Activated CD8-positive, alpha-beta T cell treated with anti-CD3 and anti-CD28 coated beads, Interleukin-2, amount 10 ng/mL, durations not matched to agents 7 days and 5 days (primary cell): Measurements from ENCODE around the gene L3HYPDH. TPM values are rescaled to one million over a fixed set of nuclear protein-coding genes. Genes with fewer than 3 reads are reported as not detected.
"Not testable (repeated sequence)": the region's sequence is repeated elsewhere in the genome, so short reads cannot be mapped to it uniquely, and the experiment has no call there.

Experiments
- ATAC-seq: fragments of 150-1000 bp; cut with Tn5 transposase; one replicate; pipeline ENCODE4 v1.10.0; 2021; ENCODE audit warnings: moderate library complexity
- CTCF ChIA-PET: fragments of 350-600 bp; sonication (Branson Sonifier 250); formaldehyde crosslinking; loops from one replicate; lab custom pipeline; 2021; ENCODE audit warnings: antibody characterized with exemption; lab: Charles Lee
- POLR2A ChIA-PET: fragments of 350-600 bp; sonication (Branson Sonifier 250); formaldehyde crosslinking; loops from one replicate; lab custom pipeline; 2021; ENCODE audit warnings: antibody characterized with exemption; lab: Charles Lee
- DNase-seq: peaks from one replicate; pipeline ENCODE4 v3.0.0-alpha.2; 2020
- H3K27ac Mint-ChIP-seq: one replicate; pipeline ENCODE4 v1.8.0; 2021; ENCODE audit warnings: mild to moderate bottlenecking, mixed read lengths
- H3K27me3 Mint-ChIP-seq: one replicate; pipeline ENCODE4 v1.8.0; 2021; ENCODE audit warnings: low read depth, mixed read lengths
- H3K36me3 Mint-ChIP-seq: one replicate; pipeline ENCODE4 v1.8.0; 2021; ENCODE audit warnings: low read depth, mixed read lengths
- H3K4me1 Mint-ChIP-seq: one replicate; pipeline ENCODE4 v1.8.0; 2021; ENCODE audit warnings: low read depth, mixed read lengths
- H3K4me3 Mint-ChIP-seq: one replicate; pipeline ENCODE4 v1.8.0; 2021; ENCODE audit warnings: mild to moderate bottlenecking, mixed read lengths
- H3K9me3 Mint-ChIP-seq: one replicate; pipeline ENCODE4 v1.8.0; 2022; ENCODE audit warnings: mixed read lengths; ENCODE audit not compliant: insufficient read depth
- total RNA-seq, 2 experiments: library from RNA; stranded (reverse); gene quantifications; one replicate each; pipeline ENCODE4 v1.2.3, GENCODE V29; 2021

L3HYPDH gene
- total RNA-seq, 2 experiments from 2014 or later = 17.6 to 17.7 TPM

GRCh38 chr14:59450716-59451115 is 33.5 kb downstream of the L3HYPDH start:
- H3K4me3 Mint-ChIP-seq = no peak overlapping the region
- no peak overlapping the region for H3K27ac Mint-ChIP-seq
- ChIA-PET POLR2A (no interaction called here), CTCF (interaction anchor here (1.2 kb wide), 1 partner anchor 12 kb away, joined by 5 read pairs; no protein-coding TSS in a partner anchor)
- DNase-seq = no peak
- H3K4me1 Mint-ChIP-seq = no peaks in the 10 kb centered on the region
- H3K9me3 Mint-ChIP-seq = no peaks in the 10 kb centered on the region
- no peaks in the 10 kb centered on the region for H3K27me3 Mint-ChIP-seq
- peaks cover 8% of the 10 kb centered on the region for H3K36me3 Mint-ChIP-seq
- no peak for ATAC-seq

GRCh38 chr14:59448673-59449072 is 35.5 kb downstream of the L3HYPDH start:
- POLR2A ChIA-PET, H3K27me3 Mint-ChIP-seq: not testable (repeated sequence)

GRCh38 chr14:59439256-59439965 is 44.8 kb downstream of the L3HYPDH start:
- no peak overlapping the region for H3K4me3 Mint-ChIP-seq
- ATAC-seq = no peak
- POLR2A ChIA-PET = no interaction called here
- H3K27me3 Mint-ChIP-seq = peaks cover 2% of the 10 kb centered on the region
- H3K36me3 Mint-ChIP-seq = peaks cover 3% of the 10 kb centered on the region
- H3K4me1 Mint-ChIP-seq = peaks cover 11% of the 10 kb centered on the region
- no peak overlapping the region for H3K27ac Mint-ChIP-seq
- no peak for DNase-seq
- CTCF ChIA-PET = interaction anchor here (0.6 to 4.3 kb wide), 4 partner anchors 58 to 384 kb away, joined by 3 to 12 read pairs (median 4); partner anchors contain the start of gene DAAM1
- no peaks in the 10 kb centered on the region for H3K9me3 Mint-ChIP-seq

More at GRCh38 chr14:59448673-59449072, 35.5 kb downstream of the L3HYPDH start:
- ATAC-seq, H3K27ac Mint-ChIP-seq, CTCF ChIA-PET, H3K4me3 Mint-ChIP-seq, DNase-seq, H3K36me3 Mint-ChIP-seq, H3K4me1 Mint-ChIP-seq, H3K9me3 Mint-ChIP-seq: not testable (repeated sequence)

- CTCF ChIA-PET = interaction anchor here (4.3 kb wide), 1 partner anchor 314 kb away, joined by 12 read pairs; no protein-coding TSS in a partner anchor
- ATAC-seq = no peak
- DNase-seq = no peak
- Mint-ChIP-seq H3K4me3 (no peak overlapping the region), H3K36me3 (peaks cover 3% of the 10 kb centered on the region), H3K4me1 (peaks cover 11% of the 10 kb centered on the region), H3K27ac (no peak overlapping the region), H3K27me3 (peaks cover 2% of the 10 kb centered on the region), H3K9me3 (no peaks in the 10 kb centered on the region)
- POLR2A ChIA-PET = no interaction called here
Measured at GRCh38 chr14:59438195-59438647, 46.0 kb downstream of the L3HYPDH start.

GRCh38 chr14:59435987-59436386 is 48.2 kb downstream of the L3HYPDH start:
- H3K4me3 Mint-ChIP-seq = no peak overlapping the region
- ChIA-PET CTCF (interaction anchor here (0.8 to 1.2 kb wide), 2 partner anchors 8 to 310 kb away, joined by 3 read pairs; no protein-coding TSS in a partner anchor), POLR2A (no interaction called here)
- H3K9me3 Mint-ChIP-seq = no peaks in the 10 kb centered on the region
- ATAC-seq (no peak), DNase-seq (no peak)
- no peak overlapping the region for H3K27ac Mint-ChIP-seq
- H3K36me3 Mint-ChIP-seq = peaks cover 3% of the 10 kb centered on the region
- H3K4me1 Mint-ChIP-seq = peaks cover 9% of the 10 kb centered on the region
- peaks cover 2% of the 10 kb centered on the region for H3K27me3 Mint-ChIP-seq

GRCh38 chr14:59435101-59435500 is 49.1 kb downstream of the L3HYPDH start:
- Mint-ChIP-seq H3K9me3 (no peaks in the 10 kb centered on the region), H3K36me3 (peaks cover 3% of the 10 kb centered on the region), H3K27ac (no peak overlapping the region), H3K27me3 (peaks cover 2% of the 10 kb centered on the region), H3K4me3 (no peak overlapping the region), H3K4me1 (peaks cover 9% of the 10 kb centered on the region)
- DNase-seq (no peak), ATAC-seq (no peak)
- CTCF ChIA-PET = interaction anchor here (1.2 to 1.4 kb wide), 2 partner anchors 9 to 308 kb away, joined by 3 read pairs; no protein-coding TSS in a partner anchor
- POLR2A ChIA-PET = no interaction called here

GRCh38 chr14:59429790-59430189 is 54.4 kb downstream of the L3HYPDH start:
- POLR2A ChIA-PET = no interaction called here
- peaks cover 12% of the 10 kb centered on the region for H3K4me1 Mint-ChIP-seq

GRCh38 chr14:59428581-59429012 is 55.6 kb downstream of the L3HYPDH start:
- peaks cover 12% of the 10 kb centered on the region for H3K4me1 Mint-ChIP-seq
- H3K9me3 Mint-ChIP-seq = no peaks in the 10 kb centered on the region
- no peak overlapping the region for H3K27ac Mint-ChIP-seq
- no peak for DNase-seq
- H3K36me3 Mint-ChIP-seq = no peaks in the 10 kb centered on the region
- no peak overlapping the region for H3K4me3 Mint-ChIP-seq
- POLR2A ChIA-PET = no interaction called here
- CTCF ChIA-PET = interaction anchor here (0.7 to 2.2 kb wide), 4 partner anchors 15 to 306 kb away, joined by 3 to 7 read pairs (median 4); no protein-coding TSS in a partner anchor
- peaks cover 9% of the 10 kb centered on the region for H3K27me3 Mint-ChIP-seq
- ATAC-seq = no peak

More at GRCh38 chr14:59429790-59430189, 54.4 kb downstream of the L3HYPDH start:
- Mint-ChIP-seq H3K4me3 (no peak overlapping the region), H3K36me3 (no peaks in the 10 kb centered on the region), H3K27me3 (peaks cover 5% of the 10 kb centered on the region), H3K9me3 (no peaks in the 10 kb centered on the region), H3K27ac (no peak overlapping the region)
- ATAC-seq = no peak
- no peak for DNase-seq
- CTCF ChIA-PET = interaction anchor here (0.7 to 1.3 kb wide), 2 partner anchors 14 to 301 kb away, joined by 3 to 5 read pairs; no protein-coding TSS in a partner anchor

GRCh38 chr14:59427653-59428580 is 56.3 kb downstream of the L3HYPDH start:
- Mint-ChIP-seq H3K27ac (no peak overlapping the region), H3K36me3 (no peaks in the 10 kb centered on the region), H3K4me1 (peaks cover 12% of the 10 kb centered on the region), H3K27me3 (peaks cover 9% of the 10 kb centered on the region), H3K9me3 (no peaks in the 10 kb centered on the region), H3K4me3 (no peak overlapping the region)
- ATAC-seq (no peak), DNase-seq (no peak)
- CTCF ChIA-PET = interaction anchor here (0.8 to 2.2 kb wide), 2 partner anchors 16 to 21 kb away, joined by 3 to 7 read pairs; no protein-coding TSS in a partner anchor
- POLR2A ChIA-PET = no interaction called here

GRCh38 chr14:59425322-59425935 is 58.8 kb downstream of the L3HYPDH start:
- ChIA-PET POLR2A (no interaction called here), CTCF (interaction anchor here (1.1 kb wide), 1 partner anchor 297 kb away, joined by 3 read pairs; no protein-coding TSS in a partner anchor)
- no peak overlapping the region for H3K27ac Mint-ChIP-seq
- no peak for ATAC-seq
- no peaks in the 10 kb centered on the region for H3K9me3 Mint-ChIP-seq
- peaks cover 15% of the 10 kb centered on the region for H3K4me1 Mint-ChIP-seq
- H3K36me3 Mint-ChIP-seq = no peaks in the 10 kb centered on the region
- DNase-seq = no peak
- H3K27me3 Mint-ChIP-seq = peaks cover 9% of the 10 kb centered on the region
- no peak overlapping the region for H3K4me3 Mint-ChIP-seq
